Body of pancreas (tissue), 4 donors: Measurements from ENCODE around the gene MARCO. TPM values are rescaled to one million over a fixed set of nuclear protein-coding genes. Genes with fewer than 3 reads are reported as not detected.

Source experiments
- ATAC-seq: fragments of 150-250 bp; one replicate; pipeline ENCODE4 v1.9.1; 2016
- DNase-seq, 4 donors: peaks; one replicate each; pipeline ENCODE4 v3.0.0-alpha.2; 2019
- H3K27ac ChIP-seq, 4 donors: fragments of 200-600 bp; sonication (generic); 1 replicate in 3 of 4; 2 replicates in 1 of 4; pipeline versions ENCODE4 v1.5.1 to v1.6.1; 2016 to 2019; ENCODE audit warnings: mild to moderate bottlenecking in 1 of 4, mixed read lengths in 1 of 4, moderate library complexity in 1 of 4
- H3K27me3 ChIP-seq, 2 donors: fragments of 200-600 bp; sonication (generic); one replicate each; pipeline ENCODE4 v1.6.0; 2016; ENCODE audit warnings: mild to moderate bottlenecking in 1 of 2
- H3K36me3 ChIP-seq, 2 donors: fragments of 200-600 bp; sonication (generic); replicated peaks in 1 of 2; 2 replicates each; pipeline ENCODE4 v1.5.1; 2016; ENCODE audit warnings: low read depth in 2 of 2; ENCODE audit not compliant: insufficient read depth in 1 of 2
- H3K4me1 ChIP-seq: fragments of 200-600 bp; sonication (generic); one replicate; pipeline ENCODE4 v1.6.0; 2016
- H3K4me3 ChIP-seq, 2 donors: fragments of 200-600 bp; sonication (generic); 1 replicate in 1 of 2; 2 replicates in 1 of 2; pipeline ENCODE4 v1.5.1; 2016 to 2019
- H3K9me3 ChIP-seq, 3 donors: fragments of 200-600 bp; sonication (generic); 1 replicate in 2 of 3; 2 replicates in 1 of 3; pipeline ENCODE4 v1.5.1; 2016
- POLR2A ChIP-seq, 3 donors: fragments of 450-650 bp; IDR thresholded peaks; one replicate each; pipeline ENCODE4 v1.6.1; 2016; ENCODE audit warnings: antibody characterized with exemption in 3 of 3, mild to moderate bottlenecking in 2 of 3
- WGBS, 2 donors: methylation state at CpG; one replicate each; pipeline ENCODE4 v1.1.5; 2017; 5-methylcytosine and 5-hydroxymethylcytosine counted together
- intact Hi-C: fragments of 100-400 bp; cut with DNase I; formaldehyde crosslinking; loops from one replicate; pipeline ENCODE4 v1.15.1; 2023
- total RNA-seq, 2 donors: library from RNA; depleted of rRNA; stranded (reverse); fragments of >200 nt; gene quantifications; one replicate each; pipeline ENCODE4 v1.1.0, GENCODE V29; 2016
- TF ChIP-seq, protein P1 (sequence below), 7 experiments: fragments of 450-650 bp in 4 of 7; fragments of 200-600 bp in 3 of 7; sonication (generic) in 3 of 7; IDR thresholded peaks; one replicate each; pipeline ENCODE4 v1.5.1; 2016 to 2019; ENCODE audit warnings: antibody characterized with exemption in 7 of 7

MARCO gene
- total RNA-seq, 2 donors from 2014 or later: 1.0 TPM; not detected in 1

GRCh38 chr2:119012345-119013301 lies 70.6 kb downstream of the MARCO start:
- Histone ChIP-seq H3K4me1 (peaks cover 7% of the 10 kb centered on the region), H3K27me3 (peaks cover 0 to 5% of the 10 kb centered on the region in 2 donors), H3K9me3 (no peaks in the 10 kb centered on the region), H3K4me3 (no peak overlapping the region), H3K36me3 (no peaks in the 10 kb centered on the region), H3K27ac (no peak overlapping the region)
- no peak for ATAC-seq
- no peak for DNase-seq
- intact Hi-C loops: loop anchor here (5.0 to 10.0 kb wide), 2 partner anchors 252 to 280 kb away; no protein-coding TSS in a partner anchor
- no peak for TF ChIP-seq POLR2A (IDR thresholded peaks at IDR 0.05)
- TF ChIP-seq, protein P1, sequence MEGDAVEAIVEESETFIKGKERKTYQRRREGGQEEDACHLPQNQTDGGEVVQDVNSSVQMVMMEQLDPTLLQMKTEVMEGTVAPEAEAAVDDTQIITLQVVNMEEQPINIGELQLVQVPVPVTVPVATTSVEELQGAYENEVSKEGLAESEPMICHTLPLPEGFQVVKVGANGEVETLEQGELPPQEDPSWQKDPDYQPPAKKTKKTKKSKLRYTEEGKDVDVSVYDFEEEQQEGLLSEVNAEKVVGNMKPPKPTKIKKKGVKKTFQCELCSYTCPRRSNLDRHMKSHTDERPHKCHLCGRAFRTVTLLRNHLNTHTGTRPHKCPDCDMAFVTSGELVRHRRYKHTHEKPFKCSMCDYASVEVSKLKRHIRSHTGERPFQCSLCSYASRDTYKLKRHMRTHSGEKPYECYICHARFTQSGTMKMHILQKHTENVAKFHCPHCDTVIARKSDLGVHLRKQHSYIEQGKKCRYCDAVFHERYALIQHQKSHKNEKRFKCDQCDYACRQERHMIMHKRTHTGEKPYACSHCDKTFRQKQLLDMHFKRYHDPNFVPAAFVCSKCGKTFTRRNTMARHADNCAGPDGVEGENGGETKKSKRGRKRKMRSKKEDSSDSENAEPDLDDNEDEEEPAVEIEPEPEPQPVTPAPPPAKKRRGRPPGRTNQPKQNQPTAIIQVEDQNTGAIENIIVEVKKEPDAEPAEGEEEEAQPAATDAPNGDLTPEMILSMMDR (IDR thresholded peaks at IDR 0.05): no peak
- WGBS, 2 donors: 87 to 92% methylated on average over 11 of the region's 11 CpGs

GRCh38 chr2:119013671-119014070 lies 71.7 kb downstream of the MARCO start:
- Histone ChIP-seq H3K27me3 (peaks cover 0 to 7% of the 10 kb centered on the region in 2 donors), H3K4me1 (peaks cover 7% of the 10 kb centered on the region), H3K4me3 (no peak overlapping the region), H3K36me3 (no peaks in the 10 kb centered on the region), H3K9me3 (no peaks in the 10 kb centered on the region), H3K27ac (no peak overlapping the region)
- DNase-seq (no peak), ATAC-seq (no peak)
- TF ChIP-seq, protein P1 (IDR thresholded peaks at IDR 0.05): no peak
- TF ChIP-seq POLR2A (IDR thresholded peaks at IDR 0.05): no peak
- intact Hi-C loops: loop anchor here (5.0 to 10.0 kb wide), 2 partner anchors 251 to 279 kb away; no protein-coding TSS in a partner anchor
- 78 to 92% methylated on average over 3 to 4 of the region's 4 CpGs for WGBS, 2 donors

DNA sequence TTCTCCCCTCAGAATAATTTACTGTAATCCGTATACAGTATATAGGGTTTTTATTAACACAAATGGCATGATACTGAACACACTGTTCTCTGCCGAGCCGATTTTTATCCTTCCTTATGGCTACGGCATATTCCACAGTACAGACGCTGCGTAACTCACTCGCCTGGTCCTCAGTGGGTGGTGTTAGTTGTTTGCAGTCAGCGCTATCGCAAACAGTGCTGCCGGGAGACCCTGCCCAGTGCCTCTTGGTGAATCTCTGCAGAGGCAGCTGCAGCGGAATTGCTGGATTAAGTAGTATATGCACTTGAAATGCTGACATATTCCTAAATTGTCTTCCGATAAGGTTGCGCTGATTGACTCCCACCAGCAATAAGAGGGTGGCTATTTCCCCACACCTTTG lies 73.9 kb downstream of the MARCO start:
- Histone ChIP-seq H3K27ac (no peak overlapping the region), H3K27me3 (peaks cover 0 to 12% of the 10 kb centered on the region in 2 donors), H3K4me1 (peaks cover 7% of the 10 kb centered on the region), H3K36me3 (no peaks in the 10 kb centered on the region), H3K9me3 (no peaks in the 10 kb centered on the region), H3K4me3 (no peak overlapping the region)
- no peak for DNase-seq
- intact Hi-C loops: loop anchor here (10.0 kb wide), 1 partner anchor 249 kb away; no protein-coding TSS in a partner anchor
- 34 to 35% methylated on average over 13 of the region's 13 CpGs for WGBS, 2 donors
- no peak for ATAC-seq
- TF ChIP-seq POLR2A (IDR thresholded peaks at IDR 0.05): no peak

DNA sequence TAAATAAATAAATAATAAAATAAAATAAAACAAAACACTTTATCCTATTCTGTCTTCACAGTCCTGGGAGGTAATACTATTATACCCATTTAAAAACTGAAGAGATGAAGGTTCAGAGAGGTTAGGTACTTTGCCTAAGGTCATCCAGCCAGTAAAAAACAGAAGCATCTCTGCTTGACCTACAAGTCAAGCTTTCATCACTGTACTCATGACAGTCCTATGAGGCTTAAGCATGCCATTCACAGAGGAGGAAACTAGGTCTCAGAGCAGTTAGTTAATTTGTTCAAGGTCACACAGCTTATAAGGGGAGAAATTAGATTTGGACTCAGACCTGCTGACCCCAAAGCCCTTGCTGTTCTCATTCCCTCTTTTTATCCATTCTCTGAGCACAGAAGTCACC lies 77.5 kb downstream of the MARCO start:
- ATAC-seq (no peak), DNase-seq (no peak)
- Histone ChIP-seq H3K27ac (no peak overlapping the region), H3K4me3 (no peak overlapping the region), H3K36me3 (no peaks in the 10 kb centered on the region), H3K27me3 (peaks cover 0 to 12% of the 10 kb centered on the region in 2 donors), H3K9me3 (no peaks in the 10 kb centered on the region), H3K4me1 (no peaks in the 10 kb centered on the region)
- intact Hi-C loops: loop anchor here (10.0 kb wide), 1 partner anchor 245 kb away; no protein-coding TSS in a partner anchor
- TF ChIP-seq, protein P1 (IDR thresholded peaks at IDR 0.05): no peak
- TF ChIP-seq POLR2A (IDR thresholded peaks at IDR 0.05): no peak

GRCh38 chr2:119022678-119023077 lies 80.7 kb downstream of the MARCO start:
- DNase-seq: no peak
- Histone ChIP-seq H3K27me3 (peaks cover 0 to 6% of the 10 kb centered on the region in 2 donors), H3K36me3 (no peaks in the 10 kb centered on the region), H3K4me1 (no peaks in the 10 kb centered on the region), H3K27ac (no peak overlapping the region), H3K9me3 (no peaks in the 10 kb centered on the region), H3K4me3 (no peak overlapping the region)
- TF ChIP-seq POLR2A (IDR thresholded peaks at IDR 0.05): no peak
- TF ChIP-seq, protein P1 (IDR thresholded peaks at IDR 0.05): no peak
- 81 to 86% methylated on average over 2 to 4 of the region's 4 CpGs for WGBS, 2 donors
- intact Hi-C loops: no loop called here
- ATAC-seq: no peak
